ENCODE measurements around the gene BRAF. TPM values are rescaled to one million over a fixed set of nuclear protein-coding genes. Genes with fewer than 3 reads are reported as not detected.
"Not testable (repeated sequence)": the region's sequence is repeated elsewhere in the genome, so short reads cannot be mapped to it uniquely, and the experiment has no call there.

The BRAF gene
- polyA plus RNA-seq, 2 donors, result 4.2 to 7.6 TPM

GRCh38 chr7:140684066-140684950 is 240.4 kb downstream of the BRAF start:
- 94 to 97% methylated on average over 20 of the region's 20 CpGs for WGBS, 2 donors
- peaks cover 4 to 27% of the 10 kb centered on the region in 2 donors for H3K36me3 ChIP-seq (ENCODE audit: control insufficient read depth in 2 of 2, insufficient read depth in 2 of 2, low read length in 1 of 2)
- no peaks in the 10 kb centered on the region for H3K9me3 ChIP-seq (ENCODE audit: control insufficient read depth in 2 of 2, insufficient read depth in 1 of 2, low read depth in 1 of 2, low read length in 1 of 2)
- no peaks in the 10 kb centered on the region for H3K4me1 ChIP-seq (ENCODE audit: control insufficient read depth in 2 of 2, insufficient read depth in 2 of 2, low read length in 1 of 2)
- H3K4me3 ChIP-seq (ENCODE audit: low read depth in 1 of 2, low read length in 2 of 2), result no peak overlapping the region
- H3K27ac ChIP-seq (ENCODE audit: low read depth in 2 of 2, low read length in 1 of 2), result no peak overlapping the region
- H3K27me3 ChIP-seq (ENCODE audit: control insufficient read depth in 1 of 2, insufficient read depth in 2 of 2, low read length in 2 of 2), result no peaks in the 10 kb centered on the region

GRCh38 chr7:140683657-140684056 is 241.1 kb downstream of the BRAF start:
- no peaks in the 10 kb centered on the region for H3K27me3 ChIP-seq (ENCODE audit: control insufficient read depth in 1 of 2, insufficient read depth in 2 of 2, low read length in 2 of 2)
- no peaks in the 10 kb centered on the region for H3K9me3 ChIP-seq (ENCODE audit: control insufficient read depth in 2 of 2, insufficient read depth in 1 of 2, low read depth in 1 of 2, low read length in 1 of 2)
- H3K4me1 ChIP-seq (ENCODE audit: control insufficient read depth in 2 of 2, insufficient read depth in 2 of 2, low read length in 1 of 2), result no peaks in the 10 kb centered on the region
- H3K27ac ChIP-seq (ENCODE audit: low read depth in 2 of 2, low read length in 1 of 2), result no peak overlapping the region
- no peak overlapping the region for H3K4me3 ChIP-seq (ENCODE audit: low read depth in 1 of 2, low read length in 2 of 2)
- peaks cover 4 to 32% of the 10 kb centered on the region in 2 donors for H3K36me3 ChIP-seq (ENCODE audit: control insufficient read depth in 2 of 2, insufficient read depth in 2 of 2, low read length in 1 of 2)
- WGBS, 2 donors, result 82 to 91% methylated on average over 3 of the region's 3 CpGs

- H3K27me3 ChIP-seq (ENCODE audit: control insufficient read depth in 1 of 2, insufficient read depth in 2 of 2, low read length in 2 of 2), result no peaks in the 10 kb centered on the region
- no peaks in the 10 kb centered on the region for H3K4me1 ChIP-seq (ENCODE audit: control insufficient read depth in 2 of 2, insufficient read depth in 2 of 2, low read length in 1 of 2)
- peaks cover 4 to 32% of the 10 kb centered on the region in 2 donors for H3K36me3 ChIP-seq (ENCODE audit: control insufficient read depth in 2 of 2, insufficient read depth in 2 of 2, low read length in 1 of 2)
- H3K27ac ChIP-seq (ENCODE audit: low read depth in 2 of 2, low read length in 1 of 2), result no peak overlapping the region
- H3K9me3 ChIP-seq (ENCODE audit: control insufficient read depth in 2 of 2, insufficient read depth in 1 of 2, low read depth in 1 of 2, low read length in 1 of 2), result no peaks in the 10 kb centered on the region
- H3K4me3 ChIP-seq (ENCODE audit: low read depth in 1 of 2, low read length in 2 of 2), result no peak overlapping the region
- WGBS, 2 donors, result 92 to 97% methylated on average over 3 of the region's 3 CpGs
These were observed 243.0 kb downstream of the BRAF start for GRCh38 chr7:140681766-140682165.

- Histone ChIP-seq H3K27ac (ENCODE audit: low read depth in 2 of 2, low read length in 1 of 2) (no peak overlapping the region), H3K36me3 (ENCODE audit: control insufficient read depth in 2 of 2, insufficient read depth in 2 of 2, low read length in 1 of 2) (peaks cover 4 to 32% of the 10 kb centered on the region in 2 donors), H3K4me1 (ENCODE audit: control insufficient read depth in 2 of 2, insufficient read depth in 2 of 2, low read length in 1 of 2) (no peaks in the 10 kb centered on the region), H3K27me3 (ENCODE audit: control insufficient read depth in 1 of 2, insufficient read depth in 2 of 2, low read length in 2 of 2) (no peaks in the 10 kb centered on the region), H3K4me3 (ENCODE audit: low read depth in 1 of 2, low read length in 2 of 2) (no peak overlapping the region), H3K9me3 (ENCODE audit: control insufficient read depth in 2 of 2, insufficient read depth in 1 of 2, low read depth in 1 of 2, low read length in 1 of 2) (no peaks in the 10 kb centered on the region)
- WGBS, 2 donors, result 86 to 93% methylated on average over 7 of the region's 7 CpGs
These were observed 243.8 kb downstream of the BRAF start for GRCh38 chr7:140680886-140681285.

- peaks cover 4 to 28% of the 10 kb centered on the region in 2 donors for H3K36me3 ChIP-seq (ENCODE audit: control insufficient read depth in 2 of 2, insufficient read depth in 2 of 2, low read length in 1 of 2)
- H3K9me3 ChIP-seq (ENCODE audit: control insufficient read depth in 2 of 2, insufficient read depth in 1 of 2, low read depth in 1 of 2, low read length in 1 of 2), result no peaks in the 10 kb centered on the region
- H3K4me1 ChIP-seq (ENCODE audit: control insufficient read depth in 2 of 2, insufficient read depth in 2 of 2, low read length in 1 of 2), result no peaks in the 10 kb centered on the region
- H3K27ac ChIP-seq (ENCODE audit: low read depth in 2 of 2, low read length in 1 of 2), result no peak overlapping the region
- 95% methylated on average over 9 of the region's 9 CpGs for WGBS, 2 donors
- H3K27me3 ChIP-seq (ENCODE audit: control insufficient read depth in 1 of 2, insufficient read depth in 2 of 2, low read length in 2 of 2), result no peaks in the 10 kb centered on the region
- no peak overlapping the region for H3K4me3 ChIP-seq (ENCODE audit: low read depth in 1 of 2, low read length in 2 of 2)
These were observed 245.5 kb downstream of the BRAF start for GRCh38 chr7:140679186-140679585.

GRCh38 chr7:140678816-140679130 is 246.0 kb downstream of the BRAF start:
- H3K27ac ChIP-seq (ENCODE audit: low read depth in 2 of 2, low read length in 1 of 2), result no peak overlapping the region
- 95 to 99% methylated on average over 7 of the region's 7 CpGs for WGBS, 2 donors
- no peak overlapping the region for H3K4me3 ChIP-seq (ENCODE audit: low read depth in 1 of 2, low read length in 2 of 2)
- peaks cover 3 to 4% of the 10 kb centered on the region in 2 donors for H3K4me1 ChIP-seq (ENCODE audit: control insufficient read depth in 2 of 2, insufficient read depth in 2 of 2, low read length in 1 of 2)
- no peaks in the 10 kb centered on the region for H3K9me3 ChIP-seq (ENCODE audit: control insufficient read depth in 2 of 2, insufficient read depth in 1 of 2, low read depth in 1 of 2, low read length in 1 of 2)
- H3K36me3 ChIP-seq (ENCODE audit: control insufficient read depth in 2 of 2, insufficient read depth in 2 of 2, low read length in 1 of 2), result peaks cover 4 to 26% of the 10 kb centered on the region in 2 donors
- no peaks in the 10 kb centered on the region for H3K27me3 ChIP-seq (ENCODE audit: control insufficient read depth in 1 of 2, insufficient read depth in 2 of 2, low read length in 2 of 2)

- Histone ChIP-seq H3K4me3 (ENCODE audit: low read depth in 1 of 2, low read length in 2 of 2) (no peak overlapping the region), H3K36me3 (ENCODE audit: control insufficient read depth in 2 of 2, insufficient read depth in 2 of 2, low read length in 1 of 2) (peaks cover 0 to 25% of the 10 kb centered on the region in 2 donors), H3K4me1 (ENCODE audit: control insufficient read depth in 2 of 2, insufficient read depth in 2 of 2, low read length in 1 of 2) (peaks cover 3 to 4% of the 10 kb centered on the region in 2 donors), H3K9me3 (ENCODE audit: control insufficient read depth in 2 of 2, insufficient read depth in 1 of 2, low read depth in 1 of 2, low read length in 1 of 2) (no peaks in the 10 kb centered on the region), H3K27ac (ENCODE audit: low read depth in 2 of 2, low read length in 1 of 2) (no peak overlapping the region), H3K27me3 (ENCODE audit: control insufficient read depth in 1 of 2, insufficient read depth in 2 of 2, low read length in 2 of 2) (no peaks in the 10 kb centered on the region)
- WGBS, 2 donors, result 95% methylated on average over 20 of the region's 20 CpGs
These were observed 246.5 kb downstream of the BRAF start for GRCh38 chr7:140678081-140678815.

GRCh38 chr7:140677496-140677895 is 247.2 kb downstream of the BRAF start:
- no peak overlapping the region for H3K27ac ChIP-seq (ENCODE audit: low read depth in 2 of 2, low read length in 1 of 2)
- no peaks in the 10 kb centered on the region for H3K9me3 ChIP-seq (ENCODE audit: control insufficient read depth in 2 of 2, insufficient read depth in 1 of 2, low read depth in 1 of 2, low read length in 1 of 2)
- H3K4me3 ChIP-seq (ENCODE audit: low read depth in 1 of 2, low read length in 2 of 2), result no peak overlapping the region
- H3K4me1 ChIP-seq (ENCODE audit: control insufficient read depth in 2 of 2, insufficient read depth in 2 of 2, low read length in 1 of 2), result peaks cover 3 to 4% of the 10 kb centered on the region in 2 donors
- no peaks in the 10 kb centered on the region for H3K27me3 ChIP-seq (ENCODE audit: control insufficient read depth in 1 of 2, insufficient read depth in 2 of 2, low read length in 2 of 2)
- H3K36me3 ChIP-seq (ENCODE audit: control insufficient read depth in 2 of 2, insufficient read depth in 2 of 2, low read length in 1 of 2), result peaks cover 0 to 25% of the 10 kb centered on the region in 2 donors
- WGBS, 2 donors, result 92 to 96% methylated on average over 3 of the region's 3 CpGs

GRCh38 chr7:140676956-140677355 is 247.8 kb downstream of the BRAF start:
- not testable (repeated sequence) for H3K9me3 ChIP-seq (ENCODE audit: control insufficient read depth in 2 of 2, insufficient read depth in 1 of 2, low read depth in 1 of 2, low read length in 1 of 2); H3K4me3 ChIP-seq (ENCODE audit: low read depth in 1 of 2, low read length in 2 of 2); H3K27me3 ChIP-seq (ENCODE audit: control insufficient read depth in 1 of 2, insufficient read depth in 2 of 2, low read length in 2 of 2); H3K27ac ChIP-seq (ENCODE audit: low read depth in 2 of 2, low read length in 1 of 2); H3K4me1 ChIP-seq (ENCODE audit: control insufficient read depth in 2 of 2, insufficient read depth in 2 of 2, low read length in 1 of 2)
- peaks cover 0 to 25% of the 10 kb centered on the region in 2 donors for H3K36me3 ChIP-seq (ENCODE audit: control insufficient read depth in 2 of 2, insufficient read depth in 2 of 2, low read length in 1 of 2)
- 93 to 95% methylated on average over 11 of the region's 11 CpGs for WGBS, 2 donors

All from esophagus (tissue), 2 donors.